ENCODE data around the gene ARHGEF4.
"Not testable (repeated sequence)": the region's sequence is repeated elsewhere in the genome, so short reads cannot be mapped to it uniquely, and the experiment has no call there.

ARHGEF4 gene

GRCh38 chr2:130884503-130884902, 47.8 kb downstream of the ARHGEF4 start:
- DNase-seq (ENCODE audit: low spot score) = no peak

GRCh38 chr2:130887643-130888042, 50.9 kb downstream of the ARHGEF4 start:
- no peak for DNase-seq (ENCODE audit: low spot score)

- DNase-seq (ENCODE audit: low spot score) = no peak
These were observed 54.4 kb downstream of the ARHGEF4 start for GRCh38 chr2:130890941-130891669.

GRCh38 chr2:130891966-130892365, 55.3 kb downstream of the ARHGEF4 start:
- DNase-seq (ENCODE audit: low spot score) = no peak

- DNase-seq (ENCODE audit: low spot score) = no peak
These were observed 56.4 kb downstream of the ARHGEF4 start for GRCh38 chr2:130892793-130893785.

- DNase-seq (ENCODE audit: low spot score) = no peak
These were observed 57.7 kb downstream of the ARHGEF4 start for GRCh38 chr2:130894326-130894942.

GRCh38 chr2:130896813-130897212, 60.1 kb downstream of the ARHGEF4 start:
- DNase-seq (ENCODE audit: low spot score) = no peak

- no peak for DNase-seq (ENCODE audit: low spot score)
These were observed 61.8 kb downstream of the ARHGEF4 start for GRCh38 chr2:130898553-130898952.

- DNase-seq (ENCODE audit: low spot score) = no peak
These were observed 62.6 kb downstream of the ARHGEF4 start for GRCh38 chr2:130899306-130899705.

- DNase-seq (ENCODE audit: low spot score) = no peak
These were observed 64.3 kb downstream of the ARHGEF4 start for GRCh38 chr2:130901061-130901460.

- DNase-seq (ENCODE audit: low spot score) = not testable (repeated sequence)
These were observed 64.9 kb downstream of the ARHGEF4 start for GRCh38 chr2:130901626-130902025.

- DNase-seq (ENCODE audit: low spot score) = no peak
These were observed 72.1 kb downstream of the ARHGEF4 start for GRCh38 chr2:130908832-130909231.

GRCh38 chr2:130910931-130911330, 74.2 kb downstream of the ARHGEF4 start:
- DNase-seq (ENCODE audit: low spot score) = no peak

GRCh38 chr2:130911482-130911881, 74.8 kb downstream of the ARHGEF4 start:
- DNase-seq (ENCODE audit: low spot score) = no peak

GRCh38 chr2:130911996-130912395, 75.3 kb downstream of the ARHGEF4 start:
- no peak for DNase-seq (ENCODE audit: low spot score)

- DNase-seq (ENCODE audit: low spot score) = no peak
These were observed 75.8 kb downstream of the ARHGEF4 start for GRCh38 chr2:130912471-130912870.

GRCh38 chr2:130913891-130914290, 77.2 kb downstream of the ARHGEF4 start:
- no peak for DNase-seq (ENCODE audit: low spot score)

- no peak for DNase-seq (ENCODE audit: low spot score)
These were observed 78.4 kb downstream of the ARHGEF4 start for GRCh38 chr2:130915149-130915548.

- DNase-seq (ENCODE audit: low spot score) = no peak
These were observed 79.1 kb downstream of the ARHGEF4 start for GRCh38 chr2:130915595-130916437.

- DNase-seq (ENCODE audit: low spot score) = no peak
These were observed 79.7 kb downstream of the ARHGEF4 start for GRCh38 chr2:130916438-130916705.

- no peak for DNase-seq (ENCODE audit: low spot score)
These were observed 80.4 kb downstream of the ARHGEF4 start for GRCh38 chr2:130917006-130917688.

Data from LoVo (cell line).